Hepatocyte (in vitro differentiated cells): Measurements from ENCODE around the gene CFAP161. TPM values are rescaled to one million over a fixed set of nuclear protein-coding genes. Genes with fewer than 3 reads are reported as not detected.

ENCODE experiments used
- DNase-seq: peaks from one replicate; pipeline ENCODE4 v3.0.0-alpha.2; 2016; ENCODE audit warnings: low spot score
- H2AFZ ChIP-seq: fragments of 200-600 bp; sonication (generic); 2 replicates; pipeline ENCODE4 v1.6.0; 2016; ENCODE audit warnings: antibody characterized with exemption, mild to moderate bottlenecking
- H3K27ac ChIP-seq: fragments of 200-600 bp; sonication (generic); 2 replicates; pipeline ENCODE4 v1.5.1; 2016; ENCODE audit warnings: mild to moderate bottlenecking
- H3K27me3 ChIP-seq: fragments of 200-600 bp; sonication (generic); 2 replicates; pipeline ENCODE4 v1.6.1; 2016
- H3K36me3 ChIP-seq: fragments of 200-600 bp; sonication (generic); replicated peaks from 2 replicates; pipeline ENCODE4 v1.5.1; 2016; ENCODE audit warnings: low read depth; ENCODE audit not compliant: insufficient read depth
- H3K4me1 ChIP-seq: fragments of 200-600 bp; sonication (generic); 2 replicates; pipeline ENCODE4 v1.5.1; 2016; ENCODE audit warnings: mild to moderate bottlenecking, moderate library complexity; ENCODE audit not compliant: insufficient read depth
- H3K4me2 ChIP-seq: fragments of 200-600 bp; sonication (generic); 2 replicates; pipeline ENCODE4 v1.6.0; 2016
- H3K4me3 ChIP-seq: fragments of 200-600 bp; sonication (generic); 2 replicates; pipeline ENCODE4 v1.5.1; 2016; ENCODE audit warnings: mild to moderate bottlenecking
- H3K79me2 ChIP-seq: fragments of 200-600 bp; sonication (generic); 2 replicates; pipeline ENCODE4 v1.6.0; 2017; ENCODE audit warnings: mild to moderate bottlenecking
- H3K9me2 ChIP-seq: fragments of 200-600 bp; sonication (generic); replicated peaks from 2 replicates; pipeline ENCODE4 v1.6.0; 2017; ENCODE audit warnings: mild to moderate bottlenecking; ENCODE audit not compliant: insufficient read depth
- H3K9me3 ChIP-seq: fragments of 200-600 bp; sonication (generic); 2 replicates; pipeline ENCODE4 v1.5.1; 2016; ENCODE audit warnings: low read depth, mild to moderate bottlenecking
- H4K20me1 ChIP-seq: fragments of 200-600 bp; sonication (generic); 2 replicates; pipeline ENCODE4 v1.6.0; 2016; ENCODE audit warnings: mild to moderate bottlenecking; ENCODE audit not compliant: insufficient read depth, poor library complexity, severe bottlenecking
- EZH2 ChIP-seq: fragments of 200-600 bp; sonication (generic); IDR thresholded peaks from 2 replicates; pipeline ENCODE4 v1.6.1; 2016; ENCODE audit warnings: antibody characterized with exemption, mild to moderate bottlenecking, borderline replicate concordance
- EZH2phosphoT487 ChIP-seq: fragments of 200-600 bp; sonication (generic); IDR thresholded peaks from one replicate; pipeline ENCODE4 v1.6.1; 2018; ENCODE audit warnings: antibody characterized with exemption, mild to moderate bottlenecking, low read depth, moderate library complexity; ENCODE audit not compliant: unreplicated experiment, severe bottlenecking
- WGBS: methylation state at CpG from one replicate; pipeline ENCODE4 v1.1.6; 2016; ENCODE audit warnings: low lambda C conversion rate; ENCODE audit errors: missing lambda C conversion rate; 5-methylcytosine and 5-hydroxymethylcytosine counted together
- polyA plus RNA-seq: library from polyadenylated mRNA; unstranded; fragments of >200 nt; fragmentation: Nextera tagmentation; extraction: Ambion mirVana; gene quantifications from 2 replicates; pipeline ENCODE4 v1.2.1, GENCODE V29; 2016
- total RNA-seq: library from RNA; depleted of rRNA; stranded (reverse); fragments of >200 nt; gene quantifications from 2 replicates; pipeline ENCODE4 v1.2.3, GENCODE V29; 2014
- TF ChIP-seq, protein P1 (sequence below): fragments of 200-600 bp; sonication (generic); IDR thresholded peaks from 2 replicates; pipeline ENCODE4 v1.5.1; 2016; ENCODE audit warnings: antibody characterized with exemption, mild to moderate bottlenecking; ENCODE audit not compliant: poor library complexity

CFAP161 gene
- total and polyA plus RNA-seq, 2 experiments from 2014 or later = 0.81 TPM; not detected in 1

DNA sequence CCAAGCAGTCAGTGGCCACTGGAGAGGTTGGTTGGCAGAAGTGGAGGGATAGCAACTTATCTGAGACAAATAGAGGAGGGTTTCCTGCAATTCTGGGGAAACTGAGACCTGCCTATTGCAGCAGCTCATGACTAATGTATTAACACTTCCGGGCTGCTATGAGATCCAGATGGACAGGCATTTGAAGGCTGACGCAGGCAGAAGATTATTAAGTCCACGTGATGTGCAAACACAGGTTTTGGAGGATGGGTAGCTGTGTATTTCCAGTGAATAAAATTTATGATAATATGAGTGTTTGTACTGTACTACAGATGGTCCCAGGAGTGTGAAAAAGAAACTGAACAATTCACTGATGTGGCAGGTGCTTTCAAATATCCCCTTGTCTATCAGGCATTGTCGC, 28.5 kb upstream of the CFAP161 start:
- Histone ChIP-seq H3K4me1 (no peaks in the 10 kb centered on the region), H3K9me3 (no peaks in the 10 kb centered on the region), H3K27ac (no peak overlapping the region), H3K4me3 (no peak overlapping the region), H3K27me3 (peaks cover 10% of the 10 kb centered on the region), H4K20me1 (no peaks in the 10 kb centered on the region), H3K36me3 (no peaks in the 10 kb centered on the region), H2AFZ (no peak overlapping the region), H3K9me2 (no peaks in the 10 kb centered on the region), H3K4me2 (no peak overlapping the region), H3K79me2 (no peaks in the 10 kb centered on the region)
- TF ChIP-seq, protein P1, sequence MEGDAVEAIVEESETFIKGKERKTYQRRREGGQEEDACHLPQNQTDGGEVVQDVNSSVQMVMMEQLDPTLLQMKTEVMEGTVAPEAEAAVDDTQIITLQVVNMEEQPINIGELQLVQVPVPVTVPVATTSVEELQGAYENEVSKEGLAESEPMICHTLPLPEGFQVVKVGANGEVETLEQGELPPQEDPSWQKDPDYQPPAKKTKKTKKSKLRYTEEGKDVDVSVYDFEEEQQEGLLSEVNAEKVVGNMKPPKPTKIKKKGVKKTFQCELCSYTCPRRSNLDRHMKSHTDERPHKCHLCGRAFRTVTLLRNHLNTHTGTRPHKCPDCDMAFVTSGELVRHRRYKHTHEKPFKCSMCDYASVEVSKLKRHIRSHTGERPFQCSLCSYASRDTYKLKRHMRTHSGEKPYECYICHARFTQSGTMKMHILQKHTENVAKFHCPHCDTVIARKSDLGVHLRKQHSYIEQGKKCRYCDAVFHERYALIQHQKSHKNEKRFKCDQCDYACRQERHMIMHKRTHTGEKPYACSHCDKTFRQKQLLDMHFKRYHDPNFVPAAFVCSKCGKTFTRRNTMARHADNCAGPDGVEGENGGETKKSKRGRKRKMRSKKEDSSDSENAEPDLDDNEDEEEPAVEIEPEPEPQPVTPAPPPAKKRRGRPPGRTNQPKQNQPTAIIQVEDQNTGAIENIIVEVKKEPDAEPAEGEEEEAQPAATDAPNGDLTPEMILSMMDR = no peak
- TF ChIP-seq EZH2phosphoT487 (no peak), EZH2 (no peak)
- DNase-seq = no peak
- WGBS = 83% methylated on average over 4 of the region's 4 CpGs

DNA sequence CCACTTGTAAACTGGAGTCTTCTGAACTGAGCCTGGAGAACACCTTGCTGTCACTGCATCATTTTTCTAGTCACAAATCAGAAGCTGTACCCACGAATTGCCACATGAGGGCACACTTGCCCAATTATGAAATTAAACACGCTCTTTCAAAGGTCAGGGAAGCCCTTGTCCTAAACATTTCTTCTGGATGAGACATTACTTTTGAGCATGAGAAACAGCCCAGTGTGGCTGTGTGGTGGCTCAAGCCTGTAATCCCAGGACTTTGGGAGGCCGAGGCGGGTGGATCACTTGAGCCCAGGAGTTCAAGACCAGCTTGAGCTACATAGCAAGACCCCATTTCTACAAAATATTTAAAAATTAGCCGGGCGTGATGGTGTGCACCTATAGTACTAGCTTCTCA, 27.5 kb upstream of the CFAP161 start:
- no peaks in the 10 kb centered on the region for H3K79me2 ChIP-seq
- no peaks in the 10 kb centered on the region for H3K9me2 ChIP-seq
- H3K36me3 ChIP-seq = no peaks in the 10 kb centered on the region
- H3K4me1 ChIP-seq = no peaks in the 10 kb centered on the region
- H3K4me2 ChIP-seq = no peak overlapping the region
- no peaks in the 10 kb centered on the region for H3K9me3 ChIP-seq
- DNase-seq = peak; percentile 70
- 36% methylated on average over 6 of the region's 6 CpGs for WGBS
- H3K27me3 ChIP-seq = peaks cover 19% of the 10 kb centered on the region
- no peaks in the 10 kb centered on the region for H4K20me1 ChIP-seq
- no peak overlapping the region for H3K27ac ChIP-seq
- TF ChIP-seq, protein P1 = peak; percentile 90
- no peak for TF ChIP-seq EZH2
- H2AFZ ChIP-seq = no peak overlapping the region
- H3K4me3 ChIP-seq = no peak overlapping the region

DNA sequence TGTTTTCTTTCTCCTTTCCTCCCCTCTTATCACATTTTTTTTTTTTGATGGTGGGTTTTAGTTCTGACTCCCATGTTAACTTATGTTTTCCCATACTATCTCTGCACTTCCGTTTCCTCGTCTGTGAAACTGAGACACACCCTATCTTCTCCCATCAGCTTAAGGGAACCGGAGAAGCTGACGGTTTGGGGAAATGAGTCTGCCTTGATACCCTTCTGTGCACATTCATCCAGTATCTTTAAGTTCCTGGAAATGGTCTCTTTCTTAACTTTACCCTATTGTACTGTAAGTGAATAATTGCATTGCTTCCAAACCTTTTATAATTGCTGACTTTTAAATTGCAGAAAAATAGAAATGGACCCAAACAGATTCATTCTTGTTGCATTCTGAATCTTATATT, 26.2 kb upstream of the CFAP161 start:
- no peak overlapping the region for H3K4me3 ChIP-seq
- no peak for DNase-seq
- WGBS = 74% methylated on average over 4 of the region's 4 CpGs
- H3K27me3 ChIP-seq = peaks cover 20% of the 10 kb centered on the region
- no peaks in the 10 kb centered on the region for H3K9me3 ChIP-seq
- H3K4me1 ChIP-seq = no peaks in the 10 kb centered on the region
- H4K20me1 ChIP-seq = no peaks in the 10 kb centered on the region
- no peaks in the 10 kb centered on the region for H3K9me2 ChIP-seq
- H3K4me2 ChIP-seq = no peak overlapping the region
- H3K27ac ChIP-seq = no peak overlapping the region
- TF ChIP-seq EZH2 (no peak), EZH2phosphoT487 (no peak)
- TF ChIP-seq, protein P1 = no peak
- no peaks in the 10 kb centered on the region for H3K79me2 ChIP-seq
- H3K36me3 ChIP-seq = no peaks in the 10 kb centered on the region
- H2AFZ ChIP-seq = no peak overlapping the region

DNA sequence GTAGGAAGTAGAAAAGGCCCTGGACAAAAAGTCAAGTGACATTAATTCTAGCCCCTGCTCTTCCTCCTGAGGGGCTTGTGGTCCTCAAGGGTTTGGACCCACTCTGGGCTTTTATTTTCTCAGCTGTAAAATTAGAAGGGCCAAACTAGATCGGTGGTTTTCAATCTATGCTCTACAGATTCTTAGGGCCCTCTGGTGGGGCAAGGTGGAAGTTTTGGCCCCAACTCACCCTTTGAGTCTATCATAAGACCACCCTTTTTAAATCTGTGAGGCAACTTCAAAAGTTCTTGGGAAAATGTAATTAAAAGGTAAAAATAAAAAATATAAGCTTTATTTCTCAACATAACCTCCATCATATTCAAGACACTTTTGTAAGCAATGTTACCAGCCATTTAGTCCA, 25.6 kb upstream of the CFAP161 start:
- 39% methylated on average over 1 of the region's 1 CpG for WGBS
- TF ChIP-seq, protein P1 = peak; percentile 11
- TF ChIP-seq EZH2 = no peak
- H3K4me3 ChIP-seq = no peak overlapping the region
- H3K9me3 ChIP-seq = no peaks in the 10 kb centered on the region
- H3K9me2 ChIP-seq = no peaks in the 10 kb centered on the region
- DNase-seq = no peak
- H3K27me3 ChIP-seq = peaks cover 20% of the 10 kb centered on the region
- H3K36me3 ChIP-seq = no peaks in the 10 kb centered on the region
- no peaks in the 10 kb centered on the region for H4K20me1 ChIP-seq
- no peaks in the 10 kb centered on the region for H3K4me1 ChIP-seq
- no peak overlapping the region for H3K27ac ChIP-seq
- no peaks in the 10 kb centered on the region for H3K79me2 ChIP-seq
- no peak overlapping the region for H3K4me2 ChIP-seq
- no peak overlapping the region for H2AFZ ChIP-seq
